HCT116 (cell line): ENCODE measurements around the gene CYTIP. TPM values are rescaled to one million over a fixed set of nuclear protein-coding genes. Genes with fewer than 3 reads are reported as not detected.

Experiments
- ATAC-seq: fragments of 200-7000 bp; cut with Tn5 transposase; 2 replicates; pipeline ENCODE4 v1.9.1; 2020; ENCODE audit warnings: mild to moderate bottlenecking, moderate library complexity
- BruUV-seq: library from RNA; stranded (reverse); fragments of 400-500 nt; replicated peaks from 2 replicates; lab custom pipeline; 2021; lab: Mats Ljungman, UMichigan
- CTCF ChIA-PET: fragments of 300-600 bp; sonication (Branson Sonifier 250); formaldehyde crosslinking; loops from one replicate; lab custom pipeline; 2021; ENCODE audit warnings: antibody characterized with exemption; lab: Charles Lee
- POLR2A ChIA-PET: fragments of 300-600, 350-600 bp; sonication (Branson Sonifier 250); formaldehyde crosslinking; loops from one replicate; lab custom pipeline; 2021; ENCODE audit warnings: antibody characterized with exemption; lab: Charles Lee
- RAD21 ChIA-PET, 2 experiments: fragments of 300-600 bp; sonication (Branson Sonifier 250); formaldehyde crosslinking; loops; one replicate each; lab custom pipeline; 2023; ENCODE audit warnings: low total read pairs in 2 of 2; ENCODE audit not compliant: uncharacterized antibody in 2 of 2, unreplicated experiment in 2 of 2, low non-redundant PET in 1 of 2; lab: Charles Lee
- DNase-seq: peaks from one replicate; pipeline ENCODE4 v3.0.0-alpha.2; 2010; ENCODE audit warnings: low read depth, low spot score
- H2AFZ ChIP-seq: fragments of 200-600 bp; shearing (Covaris generic), sonication (generic); 2 replicates; pipeline ENCODE4 v1.6.1; 2017; ENCODE audit warnings: low read depth, mixed run types, mixed read lengths, antibody characterized with exemption, low read length; ENCODE audit not compliant: poor library complexity, severe bottlenecking
- H3K27ac ChIP-seq: 2 replicates; pipeline ENCODE4 v1.5.1; 2012; ENCODE audit warnings: low read depth, low read length
- H3K27me3 ChIP-seq: fragments of 200-600 bp; sonication (generic); 2 replicates; pipeline ENCODE4 v1.6.1; 2016; ENCODE audit warnings: mixed run types, low read length, mixed read lengths; ENCODE audit not compliant: insufficient read depth
- H3K36me3 ChIP-seq, 2 experiments: fragments of 200-500 bp in 1 of 2; fragments of 200-600 bp in 1 of 2; sonication (Bioruptor generic) in 1 of 2; sonication (generic) in 1 of 2; 2 replicates each; pipeline versions ENCODE4 v1.5.1 to v1.6.1; 2014 to 2016; ENCODE audit warnings: low read length in 2 of 2, inconsistent platforms in 1 of 2, mixed read lengths in 1 of 2, mixed run types in 1 of 2; ENCODE audit not compliant: insufficient read depth in 2 of 2, control insufficient read depth in 1 of 2
- H3K4me1 ChIP-seq, 2 experiments: fragments of 200-600 bp in 1 of 2; sonication (generic) in 1 of 2; 2 replicates each; pipeline versions ENCODE4 v1.5.1 to v1.6.1; 2012 to 2017; ENCODE audit warnings: low read length in 2 of 2, inconsistent platforms in 1 of 2, mild to moderate bottlenecking in 1 of 2, mixed read lengths in 1 of 2, mixed run types in 1 of 2, moderate library complexity in 1 of 2; ENCODE audit not compliant: insufficient read depth in 2 of 2, control insufficient read depth in 1 of 2
- H3K4me2 ChIP-seq: fragments of 200-600 bp; sonication (generic); 2 replicates; pipeline ENCODE4 v1.6.1; 2017; ENCODE audit warnings: mixed run types, low read length, mixed read lengths
- H3K4me3 ChIP-seq, 2 experiments: fragments of 200-600 bp in 1 of 2; sonication (generic) in 1 of 2; replicated peaks in 1 of 2; 2 replicates each; pipeline ENCODE4 v1.5.1; 2011 to 2016; ENCODE audit warnings: low read length in 2 of 2, control low read depth in 1 of 2, low read depth in 1 of 2, mild to moderate bottlenecking in 1 of 2, mixed read lengths in 1 of 2, mixed run types in 1 of 2
- H3K79me2 ChIP-seq: fragments of 200-600 bp; sonication (generic); 2 replicates; pipeline ENCODE4 v1.6.1; 2017; ENCODE audit warnings: mild to moderate bottlenecking, mixed run types, low read length, moderate library complexity, mixed read lengths; ENCODE audit not compliant: insufficient read depth
- H3K9ac ChIP-seq: fragments of 200-600 bp; sonication (generic); 2 replicates; pipeline ENCODE4 v1.6.1; 2016; ENCODE audit warnings: low read length, mixed read lengths
- H3K9me2 ChIP-seq: fragments of 200-600 bp; sonication (generic), shearing (Covaris generic); 2 replicates; pipeline ENCODE4 v1.6.1; 2017; ENCODE audit warnings: mixed run types, mild to moderate bottlenecking, moderate library complexity; ENCODE audit not compliant: insufficient read depth
- H3K9me3 ChIP-seq, 2 experiments: fragments of 200-500 bp in 1 of 2; fragments of 200-600 bp in 1 of 2; sonication (Bioruptor generic) in 1 of 2; sonication (generic) in 1 of 2; 2 replicates each; pipeline ENCODE4 v1.6.1; 2014 to 2017; ENCODE audit warnings: low read length in 2 of 2, mixed read lengths in 2 of 2, inconsistent platforms in 1 of 2, low read depth in 1 of 2, mild to moderate bottlenecking in 1 of 2, mixed run types in 1 of 2, moderate library complexity in 1 of 2; ENCODE audit not compliant: control insufficient read depth in 1 of 2, insufficient read depth in 1 of 2
- H4K20me1 ChIP-seq: fragments of 200-600 bp; sonication (generic), shearing (Covaris generic); 2 replicates; pipeline ENCODE4 v1.6.1; 2017; ENCODE audit warnings: mixed run types, mild to moderate bottlenecking, moderate library complexity; ENCODE audit not compliant: insufficient read depth
- CBX3 ChIP-seq: IDR thresholded peaks from 2 replicates; pipeline ENCODE4 v1.6.1; 2012; ENCODE audit warnings: low read depth
- CEBPB ChIP-seq: IDR thresholded peaks from 2 replicates; pipeline ENCODE4 v1.6.1; 2012; ENCODE audit warnings: low read depth
- CTCF ChIP-seq, 3 experiments: fragments of 200-600 bp in 1 of 3; sonication (generic) in 1 of 3; IDR thresholded peaks in 2 of 3; conservative IDR thresholded peaks in 1 of 3; 2 replicates each; pipeline ENCODE4 v1.5.1; 2012 to 2017; ENCODE audit warnings: low read depth in 2 of 3, low read length in 2 of 3, antibody characterized with exemption in 1 of 3, borderline replicate concordance in 1 of 3, control low read depth in 1 of 3, mild to moderate bottlenecking in 1 of 3, mixed read lengths in 1 of 3, mixed run types in 1 of 3, moderate library complexity in 1 of 3; ENCODE audit not compliant: insufficient read depth in 1 of 3
- EGR1 ChIP-seq: IDR thresholded peaks from 2 replicates; pipeline ENCODE4 v1.6.1; 2012; ENCODE audit warnings: low read depth
- ELF1 ChIP-seq: IDR thresholded peaks from 2 replicates; pipeline ENCODE4 v1.6.1; 2012; ENCODE audit warnings: low read depth, borderline replicate concordance
- EZH2phosphoT487 ChIP-seq: fragments of 200-600 bp; IDR thresholded peaks from 2 replicates; pipeline ENCODE4 v1.6.1; 2018; ENCODE audit warnings: antibody characterized with exemption, borderline replicate concordance
- JUND ChIP-seq: IDR thresholded peaks from 2 replicates; pipeline ENCODE4 v1.6.1; 2012
- MAX ChIP-seq: IDR thresholded peaks from 2 replicates; pipeline ENCODE4 v1.6.1; 2012
- POLR2A ChIP-seq: IDR thresholded peaks from 2 replicates; pipeline ENCODE4 v1.7.0; 2011; ENCODE audit warnings: borderline replicate concordance; ENCODE audit not compliant: insufficient read depth, insufficient read length; ENCODE audit errors: extremely low read depth
- POLR2AphosphoS5 ChIP-seq: IDR thresholded peaks from 2 replicates; pipeline ENCODE4 v1.6.1; 2011; ENCODE audit warnings: mild to moderate bottlenecking, low read depth, low read length, moderate library complexity
- RAD21 ChIP-seq: IDR thresholded peaks from 2 replicates; pipeline ENCODE4 v1.6.1; 2012; ENCODE audit warnings: low read depth, mild to moderate bottlenecking
- SIN3A ChIP-seq: IDR thresholded peaks from 2 replicates; pipeline ENCODE4 v1.6.1; 2012; ENCODE audit warnings: low read depth
- SP1 ChIP-seq: IDR thresholded peaks from 2 replicates; pipeline ENCODE4 v1.6.1; 2012; ENCODE audit warnings: low read depth
- SRF ChIP-seq: IDR thresholded peaks from 2 replicates; pipeline ENCODE4 v1.6.1; 2012; ENCODE audit warnings: low read depth
- TCF7L2 ChIP-seq: IDR thresholded peaks from 2 replicates; pipeline ENCODE4 v1.7.0; 2011; ENCODE audit warnings: borderline replicate concordance, inconsistent platforms; ENCODE audit not compliant: insufficient read depth, insufficient read length; ENCODE audit errors: extremely low read depth
- YY1 ChIP-seq: IDR thresholded peaks from 2 replicates; pipeline ENCODE4 v1.6.1; 2011; ENCODE audit warnings: low read length, low read depth, moderate library complexity, mild to moderate bottlenecking; ENCODE audit not compliant: insufficient replicate concordance; ENCODE audit errors: extremely low read depth
- ZBTB33 ChIP-seq: IDR thresholded peaks from 2 replicates; pipeline ENCODE4 v1.6.1; 2011; ENCODE audit warnings: mild to moderate bottlenecking, low read length, moderate library complexity; ENCODE audit not compliant: insufficient replicate concordance; ENCODE audit errors: extremely low read depth
- ZNF274 ChIP-seq: fragments of 200-500 bp; sonication (Bioruptor generic); IDR thresholded peaks from 2 replicates; pipeline ENCODE4 v1.6.1; 2014; ENCODE audit warnings: mild to moderate bottlenecking, low read depth, low read length, inconsistent platforms
- intact Hi-C: fragments of 100-400 bp; cut with micrococcal nuclease; formaldehyde crosslinking; loops from 2 replicates; pipeline ENCODE4 v1.10.0; 2022
- total RNA-seq: library from RNA; stranded (reverse); gene quantifications from one replicate; pipeline ENCODE4 v1.2.1, GENCODE V29; 2021; ENCODE audit not compliant: unreplicated experiment
- TF ChIP-seq, protein P1 (sequence below): IDR thresholded peaks from 2 replicates; pipeline ENCODE4 v1.6.1; 2012; ENCODE audit warnings: low read depth

CYTIP gene
- total RNA-seq, 1 experiment from 2014 or later: 0.64 TPM

DNA sequence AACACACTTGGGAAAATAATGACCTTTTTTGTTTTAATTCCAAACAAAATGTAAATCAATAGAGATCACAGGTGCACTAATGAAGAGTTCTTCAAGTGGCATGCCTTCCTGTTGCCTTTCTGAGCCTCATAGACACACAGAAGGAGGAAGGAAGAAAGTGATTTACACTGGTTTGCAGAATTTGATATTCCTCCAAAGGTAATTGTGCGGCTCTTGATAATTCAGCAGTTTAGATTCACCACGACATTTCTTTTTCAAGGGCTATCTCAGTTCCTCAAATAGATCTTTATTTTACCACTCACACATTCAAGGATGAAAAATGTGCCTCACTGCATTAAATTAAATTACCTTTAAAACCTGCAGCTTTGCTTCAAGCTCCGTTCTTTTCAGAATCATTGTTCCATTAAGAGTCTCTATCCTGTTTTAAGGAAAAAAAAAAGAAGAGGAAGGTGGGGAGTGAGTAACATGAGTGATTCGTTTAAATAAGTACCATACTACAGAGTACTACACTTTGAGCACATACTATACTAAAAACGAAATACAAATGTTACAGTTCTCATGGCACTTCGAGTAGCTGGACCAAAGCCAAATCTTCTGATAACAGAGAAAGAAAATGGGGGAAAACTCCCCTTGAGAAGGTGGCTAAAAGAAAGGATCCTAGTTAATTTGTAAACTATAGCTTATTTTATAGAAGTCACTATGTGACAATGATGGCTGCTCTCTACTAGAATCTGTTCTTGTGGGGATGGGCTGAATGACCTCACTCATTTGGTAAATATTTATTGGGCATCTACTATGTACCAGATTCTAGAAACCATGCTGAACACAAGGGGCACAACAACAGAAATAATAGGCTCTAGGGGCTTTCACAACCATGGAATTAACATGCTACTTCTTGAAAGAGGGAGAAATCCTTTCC lies 16.6 kb downstream of the CYTIP start:
- Histone ChIP-seq H3K9me3 (no peaks in the 10 kb centered on the region), H3K36me3 (no peaks in the 10 kb centered on the region), H3K4me3 (no peak overlapping the region), H3K9me2 (no peaks in the 10 kb centered on the region), H2AFZ (no peak overlapping the region), H3K9ac (no peak overlapping the region), H3K4me1 (no peaks in the 10 kb centered on the region), H3K4me2 (no peak overlapping the region), H3K27ac (no peak overlapping the region), H3K79me2 (no peaks in the 10 kb centered on the region), H3K27me3 (no peaks in the 10 kb centered on the region)
- ChIA-PET CTCF (no interaction called here), POLR2A (no interaction called here)
- no peak for DNase-seq
- ATAC-seq: no peak
- BruUV-seq: no TSS peak
- intact Hi-C loops: no loop called here
- TF ChIP-seq CBX3: no peak
- no peak for TF ChIP-seq ZNF274
- TF ChIP-seq ZBTB33: no peak
- no peak for TF ChIP-seq EGR1
- TF ChIP-seq, protein P1, sequence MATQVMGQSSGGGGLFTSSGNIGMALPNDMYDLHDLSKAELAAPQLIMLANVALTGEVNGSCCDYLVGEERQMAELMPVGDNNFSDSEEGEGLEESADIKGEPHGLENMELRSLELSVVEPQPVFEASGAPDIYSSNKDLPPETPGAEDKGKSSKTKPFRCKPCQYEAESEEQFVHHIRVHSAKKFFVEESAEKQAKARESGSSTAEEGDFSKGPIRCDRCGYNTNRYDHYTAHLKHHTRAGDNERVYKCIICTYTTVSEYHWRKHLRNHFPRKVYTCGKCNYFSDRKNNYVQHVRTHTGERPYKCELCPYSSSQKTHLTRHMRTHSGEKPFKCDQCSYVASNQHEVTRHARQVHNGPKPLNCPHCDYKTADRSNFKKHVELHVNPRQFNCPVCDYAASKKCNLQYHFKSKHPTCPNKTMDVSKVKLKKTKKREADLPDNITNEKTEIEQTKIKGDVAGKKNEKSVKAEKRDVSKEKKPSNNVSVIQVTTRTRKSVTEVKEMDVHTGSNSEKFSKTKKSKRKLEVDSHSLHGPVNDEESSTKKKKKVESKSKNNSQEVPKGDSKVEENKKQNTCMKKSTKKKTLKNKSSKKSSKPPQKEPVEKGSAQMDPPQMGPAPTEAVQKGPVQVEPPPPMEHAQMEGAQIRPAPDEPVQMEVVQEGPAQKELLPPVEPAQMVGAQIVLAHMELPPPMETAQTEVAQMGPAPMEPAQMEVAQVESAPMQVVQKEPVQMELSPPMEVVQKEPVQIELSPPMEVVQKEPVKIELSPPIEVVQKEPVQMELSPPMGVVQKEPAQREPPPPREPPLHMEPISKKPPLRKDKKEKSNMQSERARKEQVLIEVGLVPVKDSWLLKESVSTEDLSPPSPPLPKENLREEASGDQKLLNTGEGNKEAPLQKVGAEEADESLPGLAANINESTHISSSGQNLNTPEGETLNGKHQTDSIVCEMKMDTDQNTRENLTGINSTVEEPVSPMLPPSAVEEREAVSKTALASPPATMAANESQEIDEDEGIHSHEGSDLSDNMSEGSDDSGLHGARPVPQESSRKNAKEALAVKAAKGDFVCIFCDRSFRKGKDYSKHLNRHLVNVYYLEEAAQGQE: no peak
- no peak for TF ChIP-seq TCF7L2
- TF ChIP-seq YY1: no peak
- no peak for TF ChIP-seq RAD21
- no peak for TF ChIP-seq JUND
- no peak for TF ChIP-seq SIN3A
- TF ChIP-seq POLR2AphosphoS5: no peak
- no peak for TF ChIP-seq CTCF (IDR thresholded peaks at IDR 0.05 in 2 of 3, conservative IDR thresholded peaks at IDR 0.05 in 1 of 3; ENCODE audit: borderline replicate concordance in 1 of 3, insufficient read depth in 1 of 3, low read depth in 2 of 3, low read length in 2 of 3)
- TF ChIP-seq EZH2phosphoT487: no peak
- TF ChIP-seq POLR2A: no peak
- TF ChIP-seq SP1: no peak
- no peak for TF ChIP-seq ELF1
- TF ChIP-seq CEBPB: no peak
- no peak for TF ChIP-seq MAX
- no peak for TF ChIP-seq SRF
- TF ChIP-seq, all 23 proteins: peak for 0
- RAD21 ChIA-PET: no interaction called here
- H4K20me1 ChIP-seq: no peaks in the 10 kb centered on the region
